H1 (cell line): Measurements from ENCODE around the gene ETS1. TPM values are rescaled to one million over a fixed set of nuclear protein-coding genes. Genes with fewer than 3 reads are reported as not detected.

ENCODE experiments used
- CTCF ChIA-PET: fragments of 300-600 bp; sonication (Branson Sonifier 250); formaldehyde crosslinking; loops from one replicate; lab custom pipeline; 2021; ENCODE audit not compliant: partially characterized antibody; lab: Charles Lee
- POLR2A ChIA-PET: fragments of 300-600 bp; sonication (Branson Sonifier 250); formaldehyde crosslinking; loops from one replicate; lab custom pipeline; 2021; ENCODE audit warnings: inconsistent platforms; ENCODE audit not compliant: partially characterized antibody; lab: Charles Lee
- DNase-seq, 2 experiments: peaks; one replicate each; pipeline versions ENCODE4 v3.0.0 to v3.0.0-alpha.2; 2010 to 2022; ENCODE audit warnings: low spot score in 2 of 2, low read depth in 1 of 2, mixed read lengths in 1 of 2
- FAIRE-seq: peaks from 2 replicates; lab custom pipeline; 2011; peaks lifted over from hg19 to GRCh38; lab: Jason Lieb, UNC
- H2AFZ ChIP-seq: 2 replicates; pipeline ENCODE4 v1.8.1; 2012; ENCODE audit warnings: low read length, inconsistent platforms
- H2AK5ac ChIP-seq: 2 replicates; pipeline ENCODE4 v1.6.1; 2013; ENCODE audit warnings: low read depth, low read length
- H2BK120ac ChIP-seq: replicated peaks from 2 replicates; pipeline ENCODE3; 2013; ENCODE audit warnings: low read depth, low read length, inconsistent platforms
- H2BK12ac ChIP-seq: 2 replicates; pipeline ENCODE4 v1.6.1; 2013; ENCODE audit warnings: low read depth, low read length
- H2BK15ac ChIP-seq: 2 replicates; pipeline ENCODE4 v1.6.1; 2013; ENCODE audit warnings: low read length
- H2BK20ac ChIP-seq: 2 replicates; pipeline ENCODE4 v1.6.1; 2013; ENCODE audit warnings: low read length
- H2BK5ac ChIP-seq: 2 replicates; pipeline ENCODE4 v1.6.1; 2013; ENCODE audit warnings: low read depth, low read length
- H3K14ac ChIP-seq: 2 replicates; pipeline ENCODE4 v1.6.1; 2013; ENCODE audit warnings: inconsistent platforms; ENCODE audit not compliant: insufficient read length
- H3K18ac ChIP-seq: 2 replicates; pipeline ENCODE4 v1.6.1; 2013; ENCODE audit warnings: low read length; ENCODE audit errors: extremely low read depth
- H3K23ac ChIP-seq: 2 replicates; pipeline ENCODE4 v1.6.1; 2013; ENCODE audit warnings: inconsistent platforms; ENCODE audit not compliant: insufficient read length
- H3K23me2 ChIP-seq: 2 replicates; pipeline ENCODE4 v1.6.1; 2013; ENCODE audit warnings: low read depth, low read length
- H3K27ac ChIP-seq: 2 replicates; pipeline ENCODE4 v1.6.1; 2011; ENCODE audit warnings: low read depth, low read length, inconsistent platforms
- H3K27me3 ChIP-seq, 4 experiments: replicated peaks in 1 of 4; 1 replicate in 1 of 4; 2 replicates in 3 of 4; pipeline versions ENCODE4 v1.6.1 to v1.8.1; 2011 to 2013; ENCODE audit warnings: low read length in 3 of 4, mild to moderate bottlenecking in 3 of 4, inconsistent platforms in 2 of 4, mixed read lengths in 2 of 4, moderate library complexity in 1 of 4; ENCODE audit not compliant: control insufficient read depth in 3 of 4, insufficient read depth in 3 of 4; ENCODE audit errors: extremely low read depth in 1 of 4
- H3K36me3 ChIP-seq, 4 experiments: 2 replicates each; pipeline versions ENCODE4 v1.6.1 to v1.8.1; 2011 to 2013; ENCODE audit warnings: mild to moderate bottlenecking in 4 of 4, low read length in 3 of 4, moderate library complexity in 2 of 4, control low read depth in 1 of 4, inconsistent platforms in 1 of 4; ENCODE audit not compliant: insufficient read depth in 4 of 4, control insufficient read depth in 2 of 4
- H3K4ac ChIP-seq: replicated peaks from 2 replicates; pipeline ENCODE3; 2013; ENCODE audit warnings: low read length, low read depth, mixed read lengths, inconsistent platforms; ENCODE audit not compliant: insufficient read length
- H3K4me1 ChIP-seq, 4 experiments: replicated peaks in 1 of 4; 1 replicate in 1 of 4; 2 replicates in 3 of 4; pipeline versions ENCODE4 v1.6.1 to v1.8.1; 2011 to 2013; ENCODE audit warnings: low read length in 3 of 4, inconsistent platforms in 2 of 4, mixed read lengths in 1 of 4; ENCODE audit not compliant: insufficient read depth in 4 of 4, control insufficient read depth in 3 of 4
- H3K4me2 ChIP-seq, 2 experiments: 2 replicates each; pipeline versions ENCODE4 v1.6.1 to v1.8.1; 2011 to 2013; ENCODE audit warnings: low read depth in 2 of 2, low read length in 2 of 2, control low read depth in 1 of 2, inconsistent platforms in 1 of 2, mild to moderate bottlenecking in 1 of 2; ENCODE audit not compliant: insufficient read depth in 1 of 2
- H3K4me3 ChIP-seq, 4 experiments: fragments of 200-600, 300-600 bp in 1 of 4; sonication (generic), shearing (Covaris generic), sonication (Bioruptor Twin) in 1 of 4; 2 replicates each; pipeline versions ENCODE4 v1.5.1 to v1.8.1; 2011 to 2016; ENCODE audit warnings: low read length in 4 of 4, low read depth in 3 of 4, control low read depth in 2 of 4, inconsistent platforms in 2 of 4, mild to moderate bottlenecking in 2 of 4, mixed read lengths in 1 of 4, moderate library complexity in 1 of 4; ENCODE audit not compliant: insufficient read depth in 2 of 4; ENCODE audit errors: extremely low read depth in 1 of 4
- H3K56ac ChIP-seq: replicated peaks from 2 replicates; pipeline ENCODE3; 2013; ENCODE audit warnings: low read depth, mild to moderate bottlenecking, mixed read lengths, low read length, inconsistent platforms; ENCODE audit not compliant: insufficient read length
- H3K79me1 ChIP-seq: 2 replicates; pipeline ENCODE4 v1.6.1; 2013; ENCODE audit warnings: low read depth, low read length, control low read depth
- H3K79me2 ChIP-seq, 2 experiments: 2 replicates each; pipeline versions ENCODE4 v1.6.1 to v1.8.1; 2012 to 2013; ENCODE audit warnings: low read length in 2 of 2, mild to moderate bottlenecking in 2 of 2, inconsistent platforms in 1 of 2; ENCODE audit not compliant: insufficient read depth in 2 of 2, control insufficient read depth in 1 of 2
- H3K9ac ChIP-seq, 4 experiments: replicated peaks in 1 of 4; 1 replicate in 1 of 4; 2 replicates in 3 of 4; pipeline versions ENCODE4 v1.6.1 to v1.8.1; 2011 to 2013; ENCODE audit warnings: low read depth in 3 of 4, low read length in 3 of 4, control low read depth in 2 of 4, mild to moderate bottlenecking in 2 of 4, moderate library complexity in 2 of 4, inconsistent platforms in 1 of 4; ENCODE audit errors: extremely low read depth in 1 of 4
- H3K9me3 ChIP-seq, 2 experiments: 2 replicates each; pipeline versions ENCODE4 v1.6.1 to v1.8.1; 2012 to 2013; ENCODE audit warnings: mild to moderate bottlenecking in 2 of 2, moderate library complexity in 2 of 2, control low read depth in 1 of 2, inconsistent platforms in 1 of 2, low read depth in 1 of 2, low read length in 1 of 2, mixed read lengths in 1 of 2; ENCODE audit not compliant: insufficient read depth in 2 of 2
- H4K20me1 ChIP-seq, 2 experiments: replicated peaks in 1 of 2; 2 replicates each; pipeline versions ENCODE3 to v1.8.1; 2011 to 2013; ENCODE audit warnings: inconsistent platforms in 2 of 2, low read length in 2 of 2, mild to moderate bottlenecking in 1 of 2; ENCODE audit not compliant: insufficient read depth in 2 of 2, control insufficient read depth in 1 of 2
- H4K5ac ChIP-seq: 2 replicates; pipeline ENCODE4 v1.6.1; 2013; ENCODE audit warnings: low read length, low read depth, mixed read lengths, inconsistent platforms; ENCODE audit not compliant: insufficient read length
- H4K8ac ChIP-seq: 2 replicates; pipeline ENCODE4 v1.8.0; 2013; ENCODE audit warnings: mild to moderate bottlenecking, moderate library complexity, low read length, inconsistent platforms; ENCODE audit not compliant: insufficient read depth; ENCODE audit errors: extremely low read depth
- H4K91ac ChIP-seq: replicated peaks from 2 replicates; pipeline ENCODE3; 2013; ENCODE audit warnings: low read length, mixed read lengths, inconsistent platforms; ENCODE audit not compliant: insufficient read length
- ASH2L ChIP-seq: fragments of 200-600, 300-600 bp; sonication (generic); IDR thresholded peaks from one replicate; pipeline ENCODE4 v1.7.1; 2017; ENCODE audit warnings: low read length
- EP300 ChIP-seq, 2 experiments: IDR thresholded peaks; 1 replicate in 1 of 2; 2 replicates in 1 of 2; pipeline ENCODE4 v1.6.1; 2011 to 2012; ENCODE audit warnings: low read depth in 2 of 2, low read length in 2 of 2, mild to moderate bottlenecking in 2 of 2, borderline replicate concordance in 1 of 2, inconsistent platforms in 1 of 2, moderate library complexity in 1 of 2
- JUN ChIP-seq: IDR thresholded peaks from 2 replicates; pipeline ENCODE4 v1.6.1; 2011; ENCODE audit warnings: low read depth, mild to moderate bottlenecking, improper control_type of control experiment, low read length
- MAX ChIP-seq: IDR thresholded peaks from 2 replicates; pipeline ENCODE4 v1.6.1; 2012; ENCODE audit warnings: inconsistent platforms
- PHF8 ChIP-seq: fragments of 200-600 bp; sonication (generic); conservative IDR thresholded peaks from 2 replicates; pipeline ENCODE4 v1.7.1; 2012; ENCODE audit warnings: low read depth, mild to moderate bottlenecking, inconsistent platforms, low read length, moderate library complexity
- RNF2 ChIP-seq: fragments of 200-900, 300-1000 bp; sonication (generic); IDR thresholded peaks from 2 replicates; pipeline ENCODE4 v1.7.1; 2016; ENCODE audit warnings: borderline replicate concordance, low read depth, mild to moderate bottlenecking, antibody characterized with exemption, low read length; ENCODE audit not compliant: poor library complexity, severe bottlenecking; ENCODE audit errors: missing control alignments
- RXRA ChIP-seq: IDR thresholded peaks from 2 replicates; pipeline ENCODE4 v1.6.1; 2011; ENCODE audit warnings: low read depth, mild to moderate bottlenecking, low read length, moderate library complexity; ENCODE audit not compliant: insufficient read depth
- SRF ChIP-seq: IDR thresholded peaks from 2 replicates; pipeline ENCODE4 v1.6.1; 2011; ENCODE audit warnings: mild to moderate bottlenecking, low read depth, low read length, moderate library complexity
- TCF12 ChIP-seq: IDR thresholded peaks from 2 replicates; pipeline ENCODE4 v1.6.1; 2011; ENCODE audit warnings: low read depth, mild to moderate bottlenecking, low read length
- YY1 ChIP-seq: IDR thresholded peaks from 2 replicates; pipeline ENCODE4 v1.6.1; 2011; ENCODE audit warnings: low read depth, mild to moderate bottlenecking, low read length
- WGBS, 2 experiments: shearing (Covaris generic) in 1 of 2; methylation state at CpG; one replicate each; pipeline versions ENCODE4 v1.1.6 to v1.1.7; 2013 to 2015; ENCODE audit warnings: low lambda C conversion rate in 2 of 2, mixed read lengths in 2 of 2, inconsistent platforms in 1 of 2, low coverage in 1 of 2, missing lambda C conversion rate in 1 of 2; ENCODE audit not compliant: insufficient replicate concordance in 2 of 2, insufficient coverage in 1 of 2, insufficient read length in 1 of 2; ENCODE audit errors: extremely low coverage in 1 of 2, missing lambda C conversion rate in 1 of 2; 5-methylcytosine and 5-hydroxymethylcytosine counted together
- polyA plus RNA-seq, 7 experiments: library from polyadenylated mRNA; depleted of rRNA in 3 of 7; stranded (reverse) in 5 of 7; unstranded in 2 of 7; fragments of >200 nt in 5 of 7; fragments of 200-250 nt in 2 of 7; gene quantifications; 1 replicate in 5 of 7; 2 replicates in 1 of 7; 4 replicates in 1 of 7; pipeline versions ENCODE4 v1.2.1 to v1.2.3, GENCODE V29; 2011 to 2013; ENCODE audit warnings: missing spikeins in 2 of 7, mixed read lengths in 2 of 7
- total RNA-seq: library from RNA; stranded (reverse); fragmentation: NEBNext Ultra II Directional; extraction: Animal tissue kit (Norgen Biotek cat#: 25700); gene quantifications from 2 replicates; pipeline ENCODE4 v1.2.1, GENCODE V29; 2021
- TF ChIP-seq, protein P1 (sequence below), 3 experiments: IDR thresholded peaks; 1 replicate in 2 of 3; 2 replicates in 1 of 3; pipeline versions ENCODE4 v1.5.1 to v1.6.1; 2011; ENCODE audit warnings: low read length in 3 of 3, mild to moderate bottlenecking in 3 of 3, inconsistent platforms in 2 of 3, low read depth in 1 of 3, moderate library complexity in 1 of 3; ENCODE audit not compliant: insufficient read depth in 1 of 3; ENCODE audit errors: control extremely low read depth in 1 of 3

The ETS1 gene
- total and polyA plus RNA-seq, 2 of the 8 experiments (the other 6 are each of a cell fraction or from before 2014, with no cell fraction given) = 10.0 to 35.3 TPM

DNA sequence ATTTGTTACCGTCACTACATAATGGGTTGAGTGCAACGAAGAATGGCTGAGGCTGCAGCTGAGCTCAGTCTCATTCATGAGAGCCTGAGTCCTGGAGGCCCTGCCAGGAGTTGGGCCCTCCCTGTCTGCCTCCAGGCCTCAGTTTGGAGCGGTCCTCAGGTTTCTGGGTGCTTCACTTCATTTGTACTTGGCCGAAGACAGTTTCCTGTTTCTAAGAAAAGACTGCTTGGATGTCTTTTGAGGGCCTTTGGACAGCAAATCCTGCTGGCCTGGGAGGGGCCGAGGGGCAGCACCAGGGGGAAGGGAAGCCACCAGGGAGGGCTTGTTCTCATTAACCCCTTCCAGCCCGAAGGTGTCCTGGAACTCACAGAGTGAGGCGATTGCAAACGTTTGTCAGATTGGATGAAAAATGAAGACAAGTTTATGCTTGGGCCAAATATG lies 163.1 kb downstream of the ETS1 start:
- Histone ChIP-seq H4K91ac (no peak overlapping the region), H3K23ac (no peak overlapping the region), H2BK120ac (no peak overlapping the region), H2BK15ac (no peak overlapping the region), H3K18ac (no peak overlapping the region), H3K36me3 (no peaks in the 10 kb centered on the region), H2BK12ac (no peak overlapping the region), H3K4me1 (0 out of 7 replicates have a peak, but pooled peaks cover 0 to 2% (median 0%) of the 10 kb centered on the region in 4 experiments), H3K4me2 (peak overlapping the region in 1 of 2 experiments; percentile 30; a peak in 1 of 4 replicates), H4K5ac (no peak overlapping the region), H3K23me2 (no peaks in the 10 kb centered on the region), H2BK20ac (no peak overlapping the region), H4K8ac (0 out of 2 replicates have a peak overlapping the region, but pooled peaks have one; percentile 45), H2AFZ (0 out of 2 replicates have a peak overlapping the region, but pooled peaks have one; percentile 36), H3K9me3 (no peaks in the 10 kb centered on the region), H3K9ac (no peak overlapping the region), H3K4me3 (no peak overlapping the region), H4K20me1 (no peaks in the 10 kb centered on the region), H3K79me2 (no peaks in the 10 kb centered on the region), H2BK5ac (no peak overlapping the region), H3K79me1 (no peaks in the 10 kb centered on the region), H3K27me3 (no peaks in the 10 kb centered on the region), H2AK5ac (no peak overlapping the region), H3K4ac (no peak overlapping the region), H3K56ac (no peak overlapping the region), H3K14ac (no peak overlapping the region), H3K27ac (no peak overlapping the region)
- ChIA-PET CTCF (no interaction called here), POLR2A (no interaction called here)
- no peak for FAIRE-seq
- WGBS, 2 experiments = 77% methylated on average over 8 of the region's 8 CpGs; no CpG with 5 or more reads in 1 of the 2 experiments
- DNase-seq = no peak
- TF ChIP-seq ASH2L = no peak
- TF ChIP-seq MAX = no peak
- TF ChIP-seq EP300 (IDR thresholded peaks at IDR 0.05; ENCODE audit: borderline replicate concordance in 1 of 2, low read depth in 2 of 2, low read length in 2 of 2) = no peak
- no peak for TF ChIP-seq PHF8
- TF ChIP-seq TCF12 = no peak
- no peak for TF ChIP-seq SRF
- TF ChIP-seq RNF2 = no peak
- TF ChIP-seq, protein P1, sequence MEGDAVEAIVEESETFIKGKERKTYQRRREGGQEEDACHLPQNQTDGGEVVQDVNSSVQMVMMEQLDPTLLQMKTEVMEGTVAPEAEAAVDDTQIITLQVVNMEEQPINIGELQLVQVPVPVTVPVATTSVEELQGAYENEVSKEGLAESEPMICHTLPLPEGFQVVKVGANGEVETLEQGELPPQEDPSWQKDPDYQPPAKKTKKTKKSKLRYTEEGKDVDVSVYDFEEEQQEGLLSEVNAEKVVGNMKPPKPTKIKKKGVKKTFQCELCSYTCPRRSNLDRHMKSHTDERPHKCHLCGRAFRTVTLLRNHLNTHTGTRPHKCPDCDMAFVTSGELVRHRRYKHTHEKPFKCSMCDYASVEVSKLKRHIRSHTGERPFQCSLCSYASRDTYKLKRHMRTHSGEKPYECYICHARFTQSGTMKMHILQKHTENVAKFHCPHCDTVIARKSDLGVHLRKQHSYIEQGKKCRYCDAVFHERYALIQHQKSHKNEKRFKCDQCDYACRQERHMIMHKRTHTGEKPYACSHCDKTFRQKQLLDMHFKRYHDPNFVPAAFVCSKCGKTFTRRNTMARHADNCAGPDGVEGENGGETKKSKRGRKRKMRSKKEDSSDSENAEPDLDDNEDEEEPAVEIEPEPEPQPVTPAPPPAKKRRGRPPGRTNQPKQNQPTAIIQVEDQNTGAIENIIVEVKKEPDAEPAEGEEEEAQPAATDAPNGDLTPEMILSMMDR (IDR thresholded peaks at IDR 0.05; ENCODE audit: control extremely low read depth in 1 of 3, insufficient read depth in 1 of 3, low read depth in 1 of 3, low read length in 3 of 3) = no peak
- TF ChIP-seq JUN = no peak
- TF ChIP-seq YY1 = no peak
- no peak for TF ChIP-seq RXRA
